Transverse colon (tissue), 3 donors: ENCODE measurements around the gene PRPS1L1.

Source experiments
- POLR2A ChIP-seq: fragments of 450-650 bp; IDR thresholded peaks from one replicate; pipeline ENCODE4 v1.6.1; 2016; ENCODE audit warnings: antibody characterized with exemption, mild to moderate bottlenecking, moderate library complexity
- TF ChIP-seq, protein P1 (sequence below), 5 experiments: fragments of 200-600 bp in 3 of 5; fragments of 450-650 bp in 2 of 5; sonication (generic) in 3 of 5; IDR thresholded peaks; 1 replicate in 2 of 5; 2 replicates in 3 of 5; pipeline ENCODE4 v1.5.1; 2016 to 2017; ENCODE audit warnings: antibody characterized with exemption in 5 of 5, inconsistent platforms in 3 of 5, mild to moderate bottlenecking in 2 of 5, moderate library complexity in 1 of 5

DNA sequence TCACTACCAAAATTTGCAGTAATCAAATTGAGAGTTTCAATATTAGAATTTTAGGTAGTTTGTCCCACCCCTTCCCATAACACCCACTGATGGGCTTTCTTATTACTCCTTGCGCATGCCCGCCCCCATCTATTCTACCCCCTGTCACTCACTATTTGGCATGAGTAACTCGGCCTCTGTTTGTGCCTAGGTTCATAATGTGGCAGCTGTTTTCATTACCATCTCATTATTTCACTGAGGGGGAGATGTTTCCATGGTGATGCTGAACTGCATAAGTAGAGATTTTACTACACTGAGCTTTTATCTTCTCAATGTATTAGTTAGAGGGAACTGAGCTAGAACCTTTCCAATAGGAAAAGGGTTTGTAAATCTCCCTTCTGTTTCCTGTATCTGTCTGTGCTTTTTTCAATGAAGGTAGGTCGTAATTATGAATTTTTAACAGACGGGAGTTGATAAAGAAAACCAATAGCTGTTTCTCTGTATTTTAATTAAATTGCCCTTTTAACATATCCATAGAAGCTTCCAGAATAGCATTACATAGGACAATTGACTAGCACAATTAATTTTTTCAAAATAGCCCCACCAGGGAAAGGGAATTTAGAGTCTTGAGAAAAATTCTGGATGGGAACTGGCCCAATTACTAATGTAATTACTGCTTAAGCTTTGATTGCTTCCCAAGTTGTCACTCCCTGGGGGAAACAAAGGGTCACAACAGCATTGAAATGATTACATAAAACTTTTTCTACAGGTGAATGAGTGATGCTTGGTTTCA is 33.4 kb downstream of the PRPS1L1 start:
- no peak for TF ChIP-seq POLR2A
- TF ChIP-seq, protein P1, sequence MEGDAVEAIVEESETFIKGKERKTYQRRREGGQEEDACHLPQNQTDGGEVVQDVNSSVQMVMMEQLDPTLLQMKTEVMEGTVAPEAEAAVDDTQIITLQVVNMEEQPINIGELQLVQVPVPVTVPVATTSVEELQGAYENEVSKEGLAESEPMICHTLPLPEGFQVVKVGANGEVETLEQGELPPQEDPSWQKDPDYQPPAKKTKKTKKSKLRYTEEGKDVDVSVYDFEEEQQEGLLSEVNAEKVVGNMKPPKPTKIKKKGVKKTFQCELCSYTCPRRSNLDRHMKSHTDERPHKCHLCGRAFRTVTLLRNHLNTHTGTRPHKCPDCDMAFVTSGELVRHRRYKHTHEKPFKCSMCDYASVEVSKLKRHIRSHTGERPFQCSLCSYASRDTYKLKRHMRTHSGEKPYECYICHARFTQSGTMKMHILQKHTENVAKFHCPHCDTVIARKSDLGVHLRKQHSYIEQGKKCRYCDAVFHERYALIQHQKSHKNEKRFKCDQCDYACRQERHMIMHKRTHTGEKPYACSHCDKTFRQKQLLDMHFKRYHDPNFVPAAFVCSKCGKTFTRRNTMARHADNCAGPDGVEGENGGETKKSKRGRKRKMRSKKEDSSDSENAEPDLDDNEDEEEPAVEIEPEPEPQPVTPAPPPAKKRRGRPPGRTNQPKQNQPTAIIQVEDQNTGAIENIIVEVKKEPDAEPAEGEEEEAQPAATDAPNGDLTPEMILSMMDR (IDR thresholded peaks at IDR 0.05), result no peak
